Activated T-helper 9 cell treated with anti-CD3 and anti-CD28 coated beads, Interleukin-2, amount 50 U/mL, for 16 hours (primary cell): Measurements from ENCODE around the gene SH3GL3.

ENCODE experiments used
- DNase-seq: peaks from one replicate; pipeline ENCODE4 v3.0.0-alpha.2; 2020; ENCODE audit warnings: low read depth

The SH3GL3 gene

DNA sequence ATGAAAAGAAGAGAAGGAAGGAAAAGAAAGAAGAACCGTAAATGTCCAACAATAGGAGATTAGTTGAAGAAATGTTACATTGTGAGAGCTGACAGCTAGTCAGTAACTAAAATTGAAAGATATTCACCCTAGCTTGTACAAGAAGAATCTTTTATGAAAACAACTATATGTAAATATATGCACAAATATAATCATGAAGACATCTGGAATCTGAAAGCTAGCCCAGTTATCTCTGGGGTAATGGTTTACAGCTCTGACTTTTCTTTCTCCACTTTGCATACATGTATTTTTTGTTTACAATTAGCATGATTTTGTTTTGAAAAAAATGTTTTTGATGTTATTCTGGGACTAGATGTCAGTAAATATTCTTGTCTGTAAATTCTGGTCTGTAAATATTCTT is 169.7 kb downstream of the SH3GL3 start:
- no peak for DNase-seq

DNA sequence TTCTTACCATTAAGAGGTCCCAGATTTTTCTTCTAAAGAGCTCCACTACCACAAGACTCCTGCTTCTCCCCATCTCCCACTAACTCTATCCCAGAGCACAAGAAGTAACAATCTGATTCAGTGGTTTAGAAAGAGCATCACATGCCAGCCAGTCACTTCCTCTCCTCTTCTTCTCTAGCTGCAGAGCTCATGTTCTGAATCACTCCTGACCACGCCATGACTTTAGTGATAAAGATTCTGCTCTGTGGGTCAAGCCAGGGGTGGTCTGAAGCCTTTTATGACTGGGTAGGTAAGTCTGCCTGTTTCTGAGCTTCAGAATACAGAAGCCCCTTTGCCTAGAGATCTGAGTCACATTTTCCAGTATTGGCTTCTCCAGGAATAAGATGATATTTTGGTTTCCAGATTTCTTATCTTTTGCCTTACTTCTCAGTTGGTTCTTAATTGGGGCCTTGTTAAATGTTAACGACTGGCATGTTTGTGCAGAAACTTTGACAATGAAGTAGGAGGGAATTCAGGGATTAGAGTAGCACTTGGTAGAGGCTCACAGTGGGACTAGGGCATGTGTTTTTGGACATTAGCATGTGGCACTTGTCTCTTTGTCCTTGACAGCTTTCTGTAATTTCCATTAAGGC is 179.1 kb downstream of the SH3GL3 start:
- no peak for DNase-seq

DNA sequence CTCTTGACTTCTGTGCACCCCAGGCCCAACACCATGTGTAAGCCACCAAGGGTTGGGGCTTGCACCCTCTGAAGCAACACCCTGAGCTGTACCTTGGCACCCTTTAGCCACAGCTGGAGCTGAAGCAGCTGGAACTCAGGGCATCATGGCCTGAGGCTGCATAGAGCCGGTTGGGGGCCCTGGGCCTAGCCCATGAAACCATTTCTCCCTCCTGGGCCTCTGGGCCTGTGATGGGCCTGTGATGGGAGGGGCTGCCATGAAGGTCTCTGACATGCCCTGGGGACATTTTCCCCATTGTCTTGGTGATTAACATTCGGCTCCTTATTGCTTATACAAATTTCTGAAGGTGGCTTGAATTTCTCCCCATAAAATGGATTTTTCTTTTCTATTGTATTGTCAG is 184.4 kb downstream of the SH3GL3 start:
- no peak for DNase-seq

DNA sequence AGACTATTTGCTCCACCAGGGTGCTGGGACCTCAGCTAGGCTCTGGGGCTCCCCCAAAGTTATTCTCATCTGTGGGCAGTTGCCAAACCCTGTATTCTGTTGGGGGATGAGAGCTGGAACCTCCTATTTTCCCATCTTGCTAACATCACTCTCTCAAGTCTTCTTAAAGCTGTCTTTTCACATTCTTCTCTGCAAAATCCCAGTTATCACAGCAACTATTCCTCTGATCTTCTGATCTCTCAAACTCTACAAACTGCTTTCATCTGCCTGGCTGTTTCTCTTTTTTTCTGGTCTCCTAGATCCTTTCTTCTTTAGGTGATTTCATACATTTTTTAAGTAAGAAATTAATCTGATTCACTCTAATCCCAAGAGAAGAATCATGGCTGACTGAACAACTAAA is 196.1 kb downstream of the SH3GL3 start:
- DNase-seq: no peak

DNA sequence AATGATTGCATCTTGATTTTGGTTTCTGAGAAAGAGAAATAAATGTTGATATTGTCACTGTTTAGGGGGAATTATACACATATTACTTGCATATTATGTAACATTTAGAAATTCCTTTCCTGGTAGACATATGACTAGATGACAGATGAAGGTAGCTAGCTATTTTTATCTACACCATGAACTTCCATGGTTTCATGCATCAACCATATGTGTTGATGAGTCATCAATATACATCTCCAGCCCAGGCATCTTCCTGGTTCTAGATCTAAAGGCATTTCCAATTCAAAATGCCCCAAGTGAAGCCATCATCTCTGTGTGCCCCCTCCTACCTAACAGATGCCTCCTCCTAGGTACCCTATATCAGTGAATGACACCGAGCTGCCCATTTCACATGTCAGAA is 197.3 kb downstream of the SH3GL3 start:
- no peak for DNase-seq

DNA sequence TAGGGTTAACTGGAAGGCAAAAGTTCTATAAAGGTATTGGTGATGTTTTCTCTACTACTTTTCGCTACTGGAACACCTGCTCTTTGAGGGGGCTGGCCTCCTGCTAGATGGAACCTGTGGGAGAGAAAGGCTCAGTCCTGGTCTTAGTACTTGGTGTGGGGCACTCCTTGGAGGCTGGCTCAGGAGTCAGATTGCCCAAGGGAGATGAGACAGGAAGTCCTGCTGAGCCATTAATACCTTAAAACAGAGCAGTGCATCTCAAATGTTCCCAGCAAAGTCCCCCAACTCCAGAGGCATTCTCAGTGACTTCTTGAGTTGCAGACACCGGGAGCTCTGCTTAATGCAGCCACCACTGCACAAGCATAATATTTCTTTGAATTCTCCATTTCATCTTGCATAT is 203.7 kb downstream of the SH3GL3 start:
- DNase-seq: no peak

DNA sequence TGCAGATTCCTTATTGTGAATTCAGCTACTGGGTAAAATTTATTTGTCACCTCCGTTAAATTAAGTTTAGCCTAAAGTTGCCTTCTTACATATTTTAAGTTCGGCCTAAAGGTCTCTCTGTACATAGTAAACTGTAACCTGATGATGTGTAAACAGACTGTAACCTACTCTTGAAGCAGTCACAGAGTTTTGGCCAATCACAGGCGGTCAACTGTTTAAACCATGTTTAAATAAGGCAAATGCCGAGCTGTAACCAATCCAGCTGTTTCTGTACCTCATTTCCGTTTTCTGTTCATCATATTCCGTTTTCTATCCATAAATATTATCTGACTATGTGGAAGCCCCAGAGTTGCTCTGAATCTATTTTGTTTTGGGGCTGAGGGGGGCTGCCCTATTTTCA is 204.4 kb downstream of the SH3GL3 start:
- no peak for DNase-seq

DNA sequence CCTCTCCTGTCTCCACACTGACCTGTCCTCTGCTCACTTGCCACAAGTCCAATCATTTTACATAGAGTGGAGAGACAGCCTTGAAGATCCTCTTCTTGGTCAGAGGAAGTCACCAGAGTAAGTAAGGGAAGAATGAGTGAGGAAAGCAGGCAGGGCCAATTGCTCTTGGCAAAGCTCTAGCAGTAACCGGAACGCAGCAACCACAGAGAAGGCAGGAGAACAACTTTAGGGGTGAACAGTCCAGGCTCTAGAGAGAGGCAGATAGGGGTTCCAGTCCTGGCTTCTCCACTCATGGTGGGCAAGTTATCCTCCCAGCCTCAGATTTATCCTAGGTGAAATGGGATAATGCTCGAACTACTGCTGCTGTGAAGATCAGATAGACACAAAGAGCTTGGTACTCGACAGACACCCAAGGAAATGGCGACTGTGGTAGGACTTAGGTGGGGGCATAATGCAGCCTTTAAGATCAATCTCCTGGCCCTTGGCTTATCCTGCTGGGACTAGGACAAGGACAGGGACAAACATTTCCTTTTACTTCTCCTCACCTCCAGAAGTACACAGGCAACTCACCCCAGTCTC is 205.6 kb downstream of the SH3GL3 start:
- no peak for DNase-seq

DNA sequence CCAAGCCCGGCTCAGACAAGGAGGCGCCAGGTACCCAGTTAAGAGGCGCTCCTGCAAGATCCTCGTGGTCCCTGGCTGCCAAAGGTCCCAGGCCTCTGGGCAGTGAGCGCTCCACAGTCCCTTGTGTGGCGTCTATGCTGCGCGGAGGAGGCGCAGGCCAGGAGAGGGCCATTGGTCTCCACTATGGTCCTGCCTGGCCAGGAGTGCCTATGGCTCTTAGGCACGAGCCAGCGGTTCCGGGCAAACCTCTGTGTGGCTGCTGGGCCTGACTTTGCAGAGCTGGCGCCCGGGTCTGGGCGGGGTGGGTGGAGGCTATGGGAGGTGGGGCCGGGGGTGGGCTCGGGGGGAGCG is 206.1 kb downstream of the SH3GL3 start:
- no peak for DNase-seq

DNA sequence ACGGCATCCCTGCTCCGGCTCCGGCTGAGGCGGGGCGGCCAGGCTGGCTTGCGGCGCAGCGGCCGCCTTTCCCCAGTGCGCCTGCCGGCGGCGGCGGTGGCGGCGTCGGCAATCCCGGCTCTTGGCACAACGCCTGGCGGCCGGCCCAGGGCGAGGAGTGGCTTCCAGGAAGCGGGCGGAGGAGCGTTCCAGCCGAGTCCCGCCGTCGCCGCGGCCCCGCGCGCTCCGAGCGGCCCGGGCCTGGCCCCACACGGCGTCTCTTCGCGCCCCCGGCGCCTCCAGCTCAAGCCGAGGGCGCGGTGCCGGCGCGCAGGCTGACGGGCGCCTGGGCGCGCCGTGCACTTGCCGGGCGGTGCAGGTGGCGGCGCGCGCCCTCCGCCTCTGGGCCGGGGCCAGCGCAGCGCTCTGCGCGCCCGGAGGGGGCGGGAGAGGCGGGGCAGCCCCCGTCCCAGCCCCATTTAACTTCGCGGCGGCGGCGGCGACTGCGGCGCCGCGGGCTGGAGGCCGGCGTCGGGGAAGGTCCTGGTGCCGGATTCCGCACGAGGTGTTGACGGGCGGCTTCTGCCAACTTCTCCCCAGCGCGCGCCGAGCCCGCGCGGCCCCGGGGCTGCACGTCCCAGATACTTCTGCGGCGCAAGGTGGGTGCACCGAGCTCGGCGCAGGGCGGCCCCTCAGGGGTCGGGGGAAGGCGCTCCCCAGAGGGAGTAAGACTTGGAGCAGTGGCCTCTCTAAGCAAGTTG is 206.7 kb downstream of the SH3GL3 start, which contains the start of gene ADAMTSL3:
TSS of gene ADAMTSL3 (plus strand) at position 485 of the 740 bp plus-strand sequence. CDS start 1,639 bp downstream, outside the sequence.
- no peak for DNase-seq

DNA sequence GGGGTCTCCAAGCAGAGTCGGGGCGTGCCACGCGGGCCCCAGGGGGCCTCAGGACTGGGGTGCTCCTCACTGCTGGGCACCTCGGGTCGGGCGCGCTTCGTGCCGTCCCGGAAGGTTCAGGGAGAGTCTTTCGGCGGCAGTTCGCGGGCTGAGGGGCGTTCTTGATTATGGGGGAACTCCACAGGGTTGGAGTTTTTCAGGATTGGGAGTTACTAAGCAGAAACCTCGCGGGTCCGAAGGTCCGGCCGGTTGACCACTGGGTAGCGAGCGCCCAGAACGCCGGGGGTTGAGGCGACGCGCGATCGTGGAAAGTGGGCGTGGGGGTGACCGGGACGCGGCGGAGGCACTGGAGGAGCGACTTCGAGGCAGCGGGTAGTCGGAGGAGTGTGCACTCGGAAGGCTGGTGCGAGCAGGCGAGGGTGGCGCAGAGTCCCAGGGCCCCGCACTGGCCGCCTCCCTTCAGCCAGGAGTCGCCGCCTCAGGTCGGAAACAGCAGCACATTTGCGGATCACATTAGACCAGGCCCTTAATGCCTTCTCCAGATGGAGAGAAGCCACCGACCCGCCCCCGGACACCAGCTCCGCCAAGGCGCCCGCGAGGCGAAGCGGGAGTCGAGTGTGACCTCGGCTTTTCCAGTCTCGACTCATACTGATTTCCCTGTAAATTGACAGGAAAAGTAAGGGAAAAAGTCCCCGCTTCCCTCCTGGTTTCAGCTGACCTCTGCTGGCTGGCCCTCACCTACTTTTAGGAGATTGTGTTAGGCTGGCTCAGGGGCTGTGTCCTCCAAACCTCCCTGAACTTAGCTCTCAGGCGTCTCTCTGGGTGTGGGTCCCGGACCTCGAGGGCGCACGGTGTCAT is 207.5 kb downstream of the SH3GL3 start:
- DNase-seq: no peak

DNA sequence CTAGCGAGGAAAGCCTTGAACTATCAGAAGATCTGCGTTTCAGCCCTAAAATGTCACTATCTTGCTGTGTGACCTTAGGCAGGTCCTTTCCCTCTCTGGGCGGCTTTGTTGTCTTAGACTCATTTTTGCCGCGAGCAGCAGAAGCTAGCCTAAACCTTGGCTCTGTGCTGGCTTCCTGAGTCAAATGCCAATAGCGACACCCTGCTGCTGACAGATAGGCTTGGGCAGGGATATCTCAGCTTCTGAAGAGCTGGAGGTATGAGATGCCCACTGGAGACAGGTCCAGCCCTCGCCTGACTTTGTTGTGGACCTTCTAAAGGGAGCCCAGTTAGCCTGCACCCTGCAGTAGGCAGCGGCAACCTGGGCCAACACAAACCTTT is 208.1 kb downstream of the SH3GL3 start:
- DNase-seq: no peak

DNA sequence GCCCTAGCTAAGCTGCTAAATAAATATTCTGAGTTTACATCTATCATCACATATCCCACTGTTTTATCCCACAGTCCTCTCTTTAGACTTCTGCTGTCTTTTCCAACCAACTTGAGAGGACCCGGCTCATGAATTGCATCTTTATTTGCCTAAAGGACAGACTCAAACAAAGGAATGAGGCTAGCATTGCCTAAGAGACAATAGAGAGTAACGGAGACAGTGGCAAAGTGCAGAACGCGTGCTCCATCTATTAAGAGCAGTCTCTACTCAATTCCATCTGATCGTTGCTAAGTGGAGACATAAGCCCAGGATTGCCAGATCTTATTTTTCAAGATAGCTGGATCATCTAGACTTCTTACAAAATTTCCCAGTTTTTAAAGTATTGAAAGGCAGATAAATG is 209.1 kb downstream of the SH3GL3 start:
- no peak for DNase-seq

DNA sequence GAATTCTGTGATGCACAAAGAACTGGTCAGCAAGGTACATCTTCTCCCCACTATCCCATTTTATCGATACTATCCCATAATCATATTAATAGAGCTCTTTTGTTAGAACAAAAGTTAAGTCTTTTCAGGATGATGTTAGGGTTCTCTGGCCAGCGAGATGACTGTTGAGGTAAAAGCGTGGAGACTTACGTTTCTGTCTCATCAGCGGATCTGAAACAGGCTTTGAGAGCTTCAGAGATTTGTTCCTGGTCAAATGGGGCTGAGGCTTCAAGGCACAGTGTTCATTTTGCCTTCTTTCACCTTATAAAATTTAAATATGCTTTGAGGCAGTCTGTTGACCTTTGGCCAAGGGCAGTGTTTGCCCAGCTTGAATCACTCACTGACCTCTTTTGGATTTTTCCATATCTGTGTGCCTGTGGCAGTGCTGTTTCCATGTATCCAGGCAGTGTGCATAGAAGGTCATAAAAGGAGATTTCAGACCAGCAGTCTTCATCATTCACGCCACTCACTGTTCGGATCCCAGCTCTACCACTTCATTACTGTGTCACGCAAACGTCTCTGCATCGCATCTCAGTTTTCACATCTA is 209.9 kb downstream of the SH3GL3 start:
- DNase-seq: no peak

DNA sequence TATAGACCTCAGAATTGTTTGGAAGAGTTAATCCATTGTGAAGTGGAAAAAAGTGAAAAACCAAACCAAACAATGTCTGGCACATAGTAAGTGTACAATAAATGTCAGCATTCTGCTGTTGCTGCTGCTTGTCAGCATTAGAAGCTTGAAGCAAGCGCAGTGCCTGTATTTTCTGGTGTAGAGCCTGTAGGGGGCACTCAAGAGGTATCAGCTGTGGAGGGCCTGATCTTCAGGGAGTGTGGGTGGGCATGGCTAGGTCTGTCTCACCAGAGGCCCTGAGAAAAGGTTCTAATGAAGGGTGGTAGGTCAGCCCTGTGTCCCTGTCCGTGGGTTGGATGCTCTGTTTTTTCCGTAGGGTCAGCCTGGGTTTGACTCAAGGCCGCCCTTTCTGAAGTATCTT is 210.4 kb downstream of the SH3GL3 start:
- DNase-seq: no peak

DNA sequence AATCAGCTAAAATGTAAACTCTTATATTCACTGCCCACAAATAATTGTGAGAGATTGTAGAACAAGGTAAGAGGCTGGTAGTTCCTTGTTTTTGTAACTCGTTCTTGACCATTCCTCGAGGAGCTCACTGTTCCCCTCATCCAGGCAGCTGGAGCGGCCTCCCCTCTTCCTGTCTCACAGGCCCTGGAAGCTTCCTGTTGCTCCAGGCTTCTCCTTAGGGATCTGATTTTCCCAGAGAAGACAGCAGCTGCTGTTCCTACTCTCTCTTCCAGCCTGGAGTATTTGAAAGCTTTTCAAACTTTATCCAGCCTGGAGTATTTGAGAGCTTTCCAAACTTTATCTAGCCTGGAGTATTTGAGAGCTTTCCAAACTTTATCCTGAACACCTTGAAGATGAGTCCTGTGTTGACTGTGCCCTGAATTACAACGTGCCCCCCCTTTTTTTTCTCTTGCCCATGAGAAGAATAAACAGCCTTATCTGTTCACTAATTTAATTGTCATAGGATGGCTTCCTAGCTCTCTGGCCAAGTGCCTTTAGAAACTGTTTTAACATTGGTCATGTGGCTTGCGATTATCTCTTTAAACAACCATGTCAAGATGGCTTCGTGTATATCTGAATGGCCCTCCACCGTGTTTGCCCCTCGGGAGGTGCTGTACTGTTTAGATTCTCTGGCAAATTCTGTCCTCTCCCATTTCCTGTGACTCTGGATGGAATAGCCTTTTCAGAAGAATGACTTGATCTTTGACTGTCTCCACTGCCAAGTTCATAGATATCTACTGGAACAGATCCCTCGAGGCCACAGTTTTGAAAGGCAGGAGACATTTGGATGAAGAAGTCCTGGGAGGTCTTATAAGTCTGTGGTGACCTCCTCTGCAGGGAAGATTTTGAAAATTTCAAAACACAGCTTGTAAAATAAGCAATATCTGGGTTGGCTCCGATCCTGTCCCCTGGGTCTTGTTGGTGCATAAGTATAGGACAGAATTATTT is 211.6 kb downstream of the SH3GL3 start:
- no peak for DNase-seq

DNA sequence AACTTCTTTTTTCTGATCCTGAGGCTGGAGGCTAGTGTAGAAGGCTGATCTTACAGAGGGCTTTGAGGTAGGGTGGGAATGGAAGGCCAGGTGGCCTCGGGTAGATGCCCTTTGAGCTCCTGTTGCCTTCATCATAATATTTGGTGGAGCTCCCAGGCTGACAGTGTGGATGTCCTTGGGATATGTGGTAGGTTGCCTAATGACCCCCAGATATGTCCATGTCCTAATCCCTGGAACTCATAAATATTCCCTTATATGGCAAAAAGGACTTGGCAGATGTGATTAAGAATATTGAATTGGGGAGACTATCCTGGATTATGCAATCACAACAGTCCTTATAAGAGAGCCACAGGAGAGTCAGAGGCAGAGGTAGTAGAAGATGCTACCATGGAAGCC is 212.3 kb downstream of the SH3GL3 start:
- no peak for DNase-seq

DNA sequence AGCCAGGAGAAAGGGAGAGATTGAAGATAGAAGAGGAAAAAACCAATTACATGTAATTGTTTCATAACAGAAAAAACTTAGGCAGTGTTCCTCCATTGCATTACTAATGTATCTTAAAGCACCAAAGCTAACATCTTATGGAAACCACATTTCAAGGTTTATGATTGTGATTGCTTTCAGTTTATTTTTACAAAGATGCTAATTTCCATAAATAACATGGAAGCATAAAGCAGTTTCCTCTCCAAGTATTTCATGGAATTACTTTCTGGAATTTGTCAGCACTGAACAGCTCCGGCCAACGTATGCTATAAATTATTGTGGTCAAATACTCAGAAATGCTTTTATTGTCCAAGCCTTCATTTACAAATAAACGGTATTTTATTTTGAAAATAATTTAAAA is 218.3 kb downstream of the SH3GL3 start:
- DNase-seq: no peak
